HG02759 (cell line): ENCODE measurements around the gene MARK3.
"Not testable (repeated sequence)": the region's sequence is repeated elsewhere in the genome, so short reads cannot be mapped to it uniquely, and the experiment has no call there.

ENCODE experiments used
- ATAC-seq: cut with Tn5 transposase; IDR thresholded peaks from one replicate; pipeline ENCODE4 v1.9.1; 2021; ENCODE audit warnings: mild to moderate bottlenecking, moderate library complexity; ENCODE audit not compliant: unreplicated experiment

Gene MARK3

GRCh38 chr14:103509864-103510723, 124.9 kb downstream of the MARK3 start:
- ATAC-seq = no peak

- no peak for ATAC-seq
These were observed 125.8 kb downstream of the MARK3 start for GRCh38 chr14:103510724-103511693.

- ATAC-seq = not testable (repeated sequence)
These were observed 127.0 kb downstream of the MARK3 start for GRCh38 chr14:103512180-103512579.

- ATAC-seq = no peak
These were observed 127.7 kb downstream of the MARK3 start for GRCh38 chr14:103512701-103513611.

GRCh38 chr14:103514596-103515421, 129.6 kb downstream of the MARK3 start:
- no peak for ATAC-seq

- ATAC-seq = no peak
These were observed 131.4 kb downstream of the MARK3 start for GRCh38 chr14:103516426-103517173.

- ATAC-seq = no peak
These were observed 132.0 kb downstream of the MARK3 start for GRCh38 chr14:103517174-103517566.

GRCh38 chr14:103517721-103518421, 132.7 kb downstream of the MARK3 start:
- ATAC-seq = no peak

- no peak for ATAC-seq
These were observed 133.3 kb downstream of the MARK3 start for GRCh38 chr14:103518422-103519042.

GRCh38 chr14:103519043-103519836, 134.0 kb downstream of the MARK3 start:
- no peak for ATAC-seq

- ATAC-seq = no peak
These were observed 134.6 kb downstream of the MARK3 start for GRCh38 chr14:103519837-103520212.

- ATAC-seq = no peak
These were observed 135.0 kb downstream of the MARK3 start for GRCh38 chr14:103520269-103520656.

- no peak for ATAC-seq
These were observed 135.6 kb downstream of the MARK3 start for GRCh38 chr14:103520657-103521437.

- ATAC-seq = no peak
These were observed 136.3 kb downstream of the MARK3 start for GRCh38 chr14:103521438-103521950.

GRCh38 chr14:103521951-103522563, 136.8 kb downstream of the MARK3 start:
- ATAC-seq = no peak
